Stimulated activated CD4-positive, alpha-beta T cell treated with anti-CD3 and anti-CD28 coated beads, Interleukin-4, amount 100 ng/mL, for 4 hours (primary cell): ENCODE data around the gene FAM120C.

Experiments used
- DNase-seq, 2 experiments: peaks; one replicate each; pipeline ENCODE4 v3.0.0-alpha.2; 2020

The FAM120C gene

DNA sequence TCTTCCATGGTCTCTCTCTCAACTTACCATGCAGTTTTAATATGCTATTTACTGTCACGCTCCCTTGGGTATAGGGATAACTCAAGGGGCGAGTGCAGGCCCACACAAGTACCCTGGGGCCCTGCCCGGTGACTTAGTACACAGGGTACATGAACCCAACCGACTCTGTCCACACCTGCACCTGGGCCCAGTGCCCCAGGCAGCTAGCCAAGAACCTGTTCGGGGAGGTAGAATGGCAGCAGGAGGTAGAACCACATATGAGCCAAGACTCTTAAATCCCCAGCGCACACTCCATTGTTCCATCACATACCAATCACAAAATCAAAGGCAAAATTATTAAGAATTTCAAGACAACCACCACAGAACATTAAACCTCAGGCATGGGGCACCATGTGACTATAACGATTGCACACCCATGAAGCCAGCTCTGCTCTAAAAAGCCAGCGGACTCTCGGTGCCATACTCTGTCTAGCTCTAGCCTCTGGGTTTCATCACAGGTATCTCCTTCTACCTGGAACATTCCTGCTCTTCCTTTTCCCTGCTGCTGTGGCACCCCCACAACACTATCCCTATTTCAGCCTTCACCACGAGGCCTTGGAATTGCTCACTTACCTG, 153.4 kb downstream of the FAM120C start:
- no peak for DNase-seq

- no peak for DNase-seq
Measured at GRCh38 chrX:54024350-54024749, 158.7 kb downstream of the FAM120C start.
